HG03039 (cell line): ENCODE measurements around the gene TNFSF15.

Source experiments
- ATAC-seq: cut with Tn5 transposase; IDR thresholded peaks from one replicate; pipeline ENCODE4 v1.9.1; 2021; ENCODE audit warnings: mild to moderate bottlenecking, moderate library complexity; ENCODE audit not compliant: unreplicated experiment

TNFSF15 gene

GRCh38 chr9:114789006-114789405 is 16.8 kb downstream of the TNFSF15 start:
- ATAC-seq = no peak

GRCh38 chr9:114787781-114788498 is 17.9 kb downstream of the TNFSF15 start:
- ATAC-seq = no peak

- no peak for ATAC-seq
Measured at GRCh38 chr9:114787214-114787613, 18.6 kb downstream of the TNFSF15 start.

- ATAC-seq = no peak
Measured at GRCh38 chr9:114785866-114786650, 19.8 kb downstream of the TNFSF15 start.

GRCh38 chr9:114784721-114785279 is 21.0 kb downstream of the TNFSF15 start:
- ATAC-seq = no peak

- ATAC-seq = no peak
Measured at GRCh38 chr9:114782586-114782985, 23.3 kb downstream of the TNFSF15 start.

- no peak for ATAC-seq
Measured at GRCh38 chr9:114779352-114779845, 26.4 kb downstream of the TNFSF15 start.

GRCh38 chr9:114777821-114778609 is 27.8 kb downstream of the TNFSF15 start:
- ATAC-seq = no peak

- ATAC-seq = no peak
Measured at GRCh38 chr9:114776683-114777399, 29.0 kb downstream of the TNFSF15 start.

- no peak for ATAC-seq
Measured at GRCh38 chr9:114775981-114776380, 29.9 kb downstream of the TNFSF15 start.

GRCh38 chr9:114775121-114775520 is 30.7 kb downstream of the TNFSF15 start:
- ATAC-seq = no peak

- ATAC-seq = no peak
Measured at GRCh38 chr9:114774524-114774923, 31.3 kb downstream of the TNFSF15 start.

GRCh38 chr9:114771889-114772288 is 34.0 kb downstream of the TNFSF15 start:
- no peak for ATAC-seq

- ATAC-seq = no peak
Measured at GRCh38 chr9:114770991-114771390, 34.8 kb downstream of the TNFSF15 start.

GRCh38 chr9:114769624-114770023 is 36.2 kb downstream of the TNFSF15 start:
- ATAC-seq = no peak

GRCh38 chr9:114763220-114763619 is 42.6 kb downstream of the TNFSF15 start:
- no peak for ATAC-seq

GRCh38 chr9:114761523-114761922 is 44.3 kb downstream of the TNFSF15 start:
- no peak for ATAC-seq

- no peak for ATAC-seq
Measured at GRCh38 chr9:114759512-114760341, 46.1 kb downstream of the TNFSF15 start.

GRCh38 chr9:114757984-114758383 is 47.9 kb downstream of the TNFSF15 start:
- no peak for ATAC-seq
